Stimulated activated CD8-positive, alpha-beta memory T cell treated with anti-CD3 and anti-CD28 coated beads, Interleukin-15, amount 100 ng/mL, for 48 hours (primary cell): Measurements from ENCODE around the gene TANGO6.
"Not testable (repeated sequence)": the region's sequence is repeated elsewhere in the genome, so short reads cannot be mapped to it uniquely, and the experiment has no call there.

ENCODE experiments used
- DNase-seq, 2 donors: peaks; one replicate each; pipeline ENCODE4 v3.0.0-alpha.2; 2020; ENCODE audit warnings: low read depth in 2 of 2

The TANGO6 gene

GRCh38 chr16:68969338-68969737 is 126.0 kb downstream of the TANGO6 start:
- DNase-seq = no peak

DNA sequence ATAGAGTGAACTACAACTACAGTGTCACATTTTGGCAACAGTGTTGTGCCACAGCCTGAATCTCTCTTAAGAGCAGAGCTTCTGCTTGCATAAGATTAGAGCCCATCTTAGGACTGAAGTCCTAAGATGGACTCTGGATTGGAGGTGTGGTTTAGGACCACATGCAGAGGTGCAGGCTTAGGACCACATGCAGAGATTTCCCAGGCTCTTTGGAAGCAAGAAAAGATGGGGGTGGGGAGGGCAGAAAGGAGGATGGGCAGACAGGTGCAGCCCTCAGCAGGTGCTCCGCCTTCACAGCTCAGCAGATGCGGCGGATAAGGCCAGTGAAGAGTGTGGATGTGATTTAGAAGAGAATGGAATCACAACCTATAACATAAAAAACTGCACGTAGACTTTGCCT is 128.7 kb downstream of the TANGO6 start:
- no peak for DNase-seq

GRCh38 chr16:68972720-68973119 is 129.4 kb downstream of the TANGO6 start:
- no peak for DNase-seq

- DNase-seq = no peak
These were observed 130.3 kb downstream of the TANGO6 start for GRCh38 chr16:68973611-68974120.

DNA sequence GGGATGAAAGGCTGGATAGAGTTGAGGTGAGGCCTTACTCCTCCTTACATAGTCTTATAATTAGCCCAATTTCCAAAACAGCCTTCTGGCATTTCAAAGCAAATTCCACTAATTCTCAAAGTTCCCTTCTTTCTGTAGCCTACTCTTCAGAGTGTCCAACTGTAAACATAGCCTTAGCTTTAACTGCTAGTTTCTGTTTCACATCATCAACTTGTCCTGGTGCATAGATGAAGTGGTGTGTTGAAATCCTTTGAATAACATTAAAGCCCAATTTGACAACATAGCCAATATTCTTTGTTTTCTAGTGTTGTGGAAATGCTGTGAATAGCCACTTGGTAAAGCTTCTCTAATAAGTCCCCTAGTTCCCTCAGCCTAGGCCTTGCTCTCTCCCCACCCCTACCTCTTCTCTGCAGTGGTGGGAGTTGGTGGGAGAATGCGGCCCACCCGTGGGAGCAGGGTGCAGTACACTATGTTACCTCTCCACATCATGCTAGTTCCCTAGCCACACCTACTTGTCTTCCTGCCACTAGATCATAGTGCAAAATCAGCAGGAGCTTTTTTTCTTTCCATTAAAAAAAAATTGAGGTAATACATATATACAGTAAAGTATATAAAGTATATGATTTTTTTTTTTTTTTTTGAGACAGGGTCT is 135.1 kb downstream of the TANGO6 start:
- no peak for DNase-seq

- DNase-seq = no peak
These were observed 137.5 kb downstream of the TANGO6 start for GRCh38 chr16:68980695-68981315.

DNA sequence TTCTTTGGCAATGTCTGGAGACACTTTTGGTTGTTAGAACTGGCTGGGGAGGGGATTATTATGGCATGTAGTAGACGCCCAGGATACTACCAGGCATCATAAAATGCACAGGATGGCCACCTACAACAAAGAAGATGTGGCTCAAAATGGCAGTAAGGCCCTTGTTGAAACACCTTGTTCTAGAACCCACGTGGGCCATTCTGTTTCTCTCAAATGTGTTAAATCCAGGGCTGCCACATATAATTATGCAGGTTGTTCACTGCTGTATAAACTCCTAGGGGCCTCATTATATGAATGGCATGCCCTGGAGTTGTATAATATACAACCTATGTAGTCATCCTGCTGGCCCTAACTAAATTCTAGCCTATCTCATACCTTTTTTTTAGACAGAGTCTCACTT is 138.6 kb downstream of the TANGO6 start:
- no peak for DNase-seq

DNA sequence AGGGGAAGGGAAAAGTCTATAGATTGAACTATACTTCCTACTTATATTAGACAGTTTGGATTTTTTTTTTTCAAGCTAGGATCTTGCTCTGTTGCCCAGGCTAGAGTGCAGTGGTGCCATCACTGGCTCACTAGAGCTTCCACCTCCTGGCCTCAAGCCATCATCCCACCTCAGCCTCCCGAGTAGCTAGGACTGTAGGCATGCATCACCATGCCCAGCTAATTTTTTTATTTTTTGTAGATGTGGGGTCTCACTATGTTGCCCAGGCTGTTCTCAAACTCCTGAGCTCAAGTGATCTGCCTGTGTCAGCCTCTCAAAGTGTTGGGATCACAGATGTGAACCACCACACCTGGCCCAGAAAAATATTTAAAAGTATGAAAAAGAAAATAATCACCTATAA is 141.1 kb downstream of the TANGO6 start:
- DNase-seq = no peak

DNA sequence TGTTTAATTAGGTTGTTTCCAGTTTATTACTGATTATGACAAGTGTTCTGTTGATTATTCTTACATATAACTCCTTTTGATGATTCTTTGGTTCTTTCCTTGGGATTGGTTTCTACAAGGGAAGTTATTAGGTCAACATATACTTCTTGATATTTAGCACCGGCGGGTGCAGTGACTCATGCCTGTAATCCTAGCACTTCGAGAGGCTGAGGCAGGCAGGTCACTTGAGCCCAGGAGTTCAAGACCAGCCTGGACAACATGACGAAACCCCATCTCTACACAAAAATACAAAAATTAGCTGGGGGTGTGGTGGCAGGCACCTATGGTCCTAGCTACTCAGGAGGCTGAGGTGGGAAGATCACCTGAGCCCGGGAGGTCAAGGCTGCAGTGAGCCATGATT is 141.9 kb downstream of the TANGO6 start:
- DNase-seq = no peak

GRCh38 chr16:68985855-68986254 is 142.5 kb downstream of the TANGO6 start:
- DNase-seq = no peak

DNA sequence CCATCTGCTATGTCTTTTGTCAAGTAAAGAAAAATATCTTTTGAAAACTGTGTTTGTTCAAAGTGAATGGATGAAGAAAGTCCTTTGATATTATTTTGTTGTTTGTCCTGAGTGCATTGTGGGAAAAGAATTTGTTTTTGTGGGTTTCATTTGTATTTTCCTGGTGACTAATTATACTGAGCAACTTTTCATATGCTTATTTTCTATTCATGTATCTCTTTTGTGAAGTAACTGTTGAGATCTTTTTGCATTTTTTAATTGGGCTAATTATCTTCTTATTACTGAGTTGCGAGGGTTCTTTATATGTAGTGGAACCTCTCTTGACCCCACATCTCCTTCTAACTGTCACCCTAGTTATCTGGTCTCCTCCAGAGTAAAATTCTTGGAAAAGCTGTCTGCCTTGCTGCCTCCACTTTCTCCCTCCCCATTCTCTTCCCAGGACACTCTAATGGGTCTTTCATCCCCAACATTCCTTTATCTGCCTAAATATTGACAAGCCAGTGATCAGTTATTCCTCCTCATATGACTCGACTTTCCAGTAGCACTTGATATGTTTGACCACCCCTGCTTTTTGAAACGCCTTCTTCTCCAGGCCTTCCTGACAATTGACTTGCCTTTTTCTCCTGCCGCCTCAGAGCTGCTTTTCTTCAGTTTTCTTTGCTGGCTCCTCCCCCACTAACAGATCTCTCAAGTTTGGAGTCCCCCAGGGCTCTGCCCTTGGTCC is 144.6 kb downstream of the TANGO6 start:
- DNase-seq = no peak

- not testable (repeated sequence) for DNase-seq
These were observed 147.0 kb downstream of the TANGO6 start for GRCh38 chr16:68990172-68990845.

- no peak for DNase-seq
These were observed 147.7 kb downstream of the TANGO6 start for GRCh38 chr16:68991075-68991474.

- no peak for DNase-seq
These were observed 149.2 kb downstream of the TANGO6 start for GRCh38 chr16:68992521-68992920.

DNA sequence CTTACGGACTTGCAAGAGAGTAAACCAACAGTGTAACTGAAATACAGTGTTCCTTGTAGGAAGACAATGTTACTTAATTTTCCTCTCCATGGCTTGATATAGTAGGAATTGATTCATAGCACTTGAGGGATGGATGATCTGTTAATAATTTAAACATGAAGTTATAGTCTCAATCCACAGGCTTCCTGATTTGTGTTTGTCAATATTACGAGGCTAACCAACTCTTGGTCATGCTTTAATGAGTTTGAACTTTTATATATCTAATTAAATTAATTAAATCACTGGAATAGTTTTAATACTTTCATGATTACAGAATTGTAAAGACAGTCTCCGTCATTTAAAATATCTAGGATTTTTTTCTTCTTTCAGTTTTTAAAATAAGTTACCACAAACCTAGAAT is 150.1 kb downstream of the TANGO6 start:
- DNase-seq = no peak

DNA sequence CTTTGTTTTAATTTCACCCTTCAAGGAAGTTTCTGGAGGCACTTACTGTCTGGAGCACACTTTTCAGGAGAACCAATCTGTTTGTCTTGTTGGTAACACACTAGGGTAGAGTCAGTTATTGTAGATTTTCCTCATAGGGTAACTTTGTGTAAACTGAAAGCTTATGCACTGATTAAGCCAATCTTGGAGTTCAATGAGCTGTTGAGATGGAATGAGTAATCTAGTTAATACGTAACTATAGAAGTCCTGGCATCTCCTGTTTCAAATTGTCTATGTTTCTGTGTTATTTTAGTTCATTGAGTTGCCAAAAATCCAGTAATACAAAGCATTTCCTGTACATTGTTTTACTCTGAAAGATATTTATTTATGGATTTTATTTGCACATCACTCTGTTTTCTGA is 150.6 kb downstream of the TANGO6 start:
- DNase-seq = no peak

- DNase-seq = no peak
These were observed 151.0 kb downstream of the TANGO6 start for GRCh38 chr16:68994324-68994723.

- no peak for DNase-seq
These were observed 151.7 kb downstream of the TANGO6 start for GRCh38 chr16:68995011-68995504.

GRCh38 chr16:68997564-68997963 is 154.2 kb downstream of the TANGO6 start:
- DNase-seq = no peak

GRCh38 chr16:68999114-68999513 is 155.8 kb downstream of the TANGO6 start:
- DNase-seq = no peak

DNA sequence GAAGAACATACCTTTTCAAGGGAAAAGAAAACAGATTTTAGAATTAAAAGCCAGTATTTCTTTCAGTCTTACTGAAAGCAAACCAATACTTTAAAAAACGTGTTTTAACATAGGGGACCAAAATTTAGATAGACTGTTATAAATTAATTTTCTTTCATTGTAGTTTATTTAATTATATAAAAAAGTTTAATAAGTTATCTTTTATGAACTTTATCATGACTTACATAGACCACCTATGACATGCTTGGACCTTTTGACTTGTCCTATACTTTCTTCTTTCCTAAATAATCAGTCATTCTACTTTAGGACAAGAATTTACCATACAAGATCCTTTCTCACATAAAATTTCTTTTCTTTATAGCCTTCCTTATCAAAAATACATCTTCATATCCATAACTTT is 160.2 kb downstream of the TANGO6 start:
- DNase-seq = no peak
